PC-3 (cell line): Measurements from ENCODE around the gene MAP1LC3B. TPM values are rescaled to one million over a fixed set of nuclear protein-coding genes. Genes with fewer than 3 reads are reported as not detected.

ENCODE experiments used
- ATAC-seq: fragments of 200-7000 bp; cut with Tn5 transposase; 2 replicates; pipeline ENCODE4 v1.9.1; 2020; ENCODE audit warnings: mild to moderate bottlenecking, moderate library complexity
- BruUV-seq: library from RNA; stranded (reverse); fragments of 400-500 nt; replicated peaks from 2 replicates; lab custom pipeline; 2021; lab: Mats Ljungman, UMichigan
- CTCF ChIA-PET: fragments of 300-600 bp; sonication (Branson Sonifier 250); formaldehyde crosslinking; loops from one replicate; lab custom pipeline; 2022; ENCODE audit warnings: antibody characterized with exemption; lab: Charles Lee
- POLR2A ChIA-PET: fragments of 300-600 bp; sonication (Branson Sonifier 250); formaldehyde crosslinking; loops from one replicate; lab custom pipeline; 2022; ENCODE audit warnings: antibody characterized with exemption; ENCODE audit not compliant: unreplicated experiment; lab: Charles Lee
- DNase-seq: peaks from one replicate; pipeline ENCODE4 v3.0.0-alpha.2; 2015
- H2AFZ ChIP-seq: fragments of 300-600 bp; sonication (generic); 2 replicates; pipeline ENCODE4 v1.6.0; 2016; ENCODE audit warnings: antibody characterized with exemption, low read length
- H3F3A ChIP-seq: fragments of 300-600 bp; sonication (generic); one replicate; pipeline ENCODE4 v1.6.0; 2017; ENCODE audit warnings: antibody characterized with exemption, low read length, control low read depth, mild to moderate bottlenecking; ENCODE audit not compliant: unreplicated experiment
- H3K27ac ChIP-seq: fragments of 300-600 bp; sonication (generic); 2 replicates; pipeline ENCODE4 v1.5.1; 2016; ENCODE audit warnings: mild to moderate bottlenecking, low read length
- H3K27me3 ChIP-seq: fragments of 300-600 bp; sonication (generic); 2 replicates; pipeline ENCODE4 v1.6.1; 2016; ENCODE audit warnings: low read length, mixed read lengths
- H3K36me3 ChIP-seq: fragments of 300-600 bp; sonication (generic); 2 replicates; pipeline ENCODE4 v1.6.1; 2016; ENCODE audit warnings: low read depth, mixed run types, low read length, mixed read lengths
- H3K4me1 ChIP-seq: fragments of 300-600 bp; sonication (generic); 2 replicates; pipeline ENCODE4 v1.5.1; 2016; ENCODE audit warnings: low read length; ENCODE audit not compliant: insufficient read depth
- H3K4me2 ChIP-seq: fragments of 300-600 bp; sonication (generic); 2 replicates; pipeline ENCODE4 v1.6.0; 2016; ENCODE audit warnings: low read length
- H3K4me3 ChIP-seq: fragments of 300-600 bp; sonication (generic); 2 replicates; pipeline ENCODE4 v1.5.1; 2016; ENCODE audit warnings: mild to moderate bottlenecking, low read length, mixed read lengths
- H3K79me2 ChIP-seq: fragments of 300-600 bp; sonication (generic); 2 replicates; pipeline ENCODE4 v1.6.1; 2017; ENCODE audit warnings: low read length, mixed read lengths
- H3K9ac ChIP-seq: fragments of 300-600 bp; sonication (generic); 2 replicates; pipeline ENCODE4 v1.6.0; 2016; ENCODE audit warnings: mild to moderate bottlenecking, low read length
- H3K9me2 ChIP-seq: fragments of 300-600 bp; sonication (generic); replicated peaks from 2 replicates; pipeline ENCODE4 v1.6.1; 2016; ENCODE audit warnings: mixed run types, low read length, mixed read lengths
- H3K9me3 ChIP-seq: fragments of 300-600 bp; sonication (generic); 2 replicates; pipeline ENCODE4 v1.6.1; 2016; ENCODE audit warnings: low read length, mixed read lengths
- H4K20me1 ChIP-seq: fragments of 300-600 bp; sonication (generic); 2 replicates; pipeline ENCODE4 v1.6.1; 2016; ENCODE audit warnings: low read length, mixed read lengths
- EZH2 ChIP-seq: fragments of 300-600 bp; sonication (generic); IDR thresholded peaks from one replicate; pipeline ENCODE4 v1.6.1; 2017; ENCODE audit warnings: antibody characterized with exemption, mild to moderate bottlenecking, low read length; ENCODE audit not compliant: unreplicated experiment
- EZH2phosphoT487 ChIP-seq: fragments of 300-600 bp; sonication (generic); IDR thresholded peaks from 2 replicates; pipeline ENCODE4 v1.6.1; 2018; ENCODE audit warnings: mild to moderate bottlenecking, antibody characterized with exemption, low read length, borderline replicate concordance
- intact Hi-C: fragments of 100-400 bp; cut with micrococcal nuclease; formaldehyde crosslinking; loops from 2 replicates; pipeline ENCODE4 v1.9.0; 2023
- total RNA-seq: library from RNA; depleted of rRNA; stranded (reverse); fragments of >200 nt; gene quantifications from 2 replicates; pipeline ENCODE4 v1.2.3, GENCODE V29; 2014
- TF ChIP-seq, protein P1 (sequence below): fragments of 300-600 bp; sonication (generic); conservative IDR thresholded peaks from 2 replicates; pipeline ENCODE4 v1.5.1; 2017; ENCODE audit warnings: antibody characterized with exemption, low read depth, mild to moderate bottlenecking, low read length

MAP1LC3B gene
- total RNA-seq, 1 experiment from 2014 or later = 11.9 TPM

DNA sequence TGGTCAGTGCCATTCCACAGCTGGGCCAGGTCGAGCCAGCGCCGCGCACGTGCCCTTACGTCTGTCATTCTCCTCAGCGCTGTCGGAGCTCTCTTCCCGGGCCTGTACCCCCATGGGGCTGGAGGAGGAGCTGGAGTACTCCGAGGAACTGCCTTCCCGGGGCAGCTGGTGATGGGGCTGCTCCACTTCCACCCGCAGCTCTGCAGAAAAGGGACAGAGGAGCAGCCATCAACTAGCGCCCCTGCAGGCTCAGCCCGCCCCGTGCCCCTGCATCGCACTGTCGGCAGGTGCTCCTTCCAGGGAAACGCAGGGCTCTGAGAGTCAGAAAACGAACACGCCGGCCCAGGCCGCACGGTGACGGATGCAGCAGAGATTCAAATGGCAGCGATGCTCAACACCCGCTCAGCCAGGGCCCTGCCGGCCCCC lies 20.9 kb downstream of the MAP1LC3B start:
- ChIA-PET CTCF (no interaction called here), POLR2A (interaction anchor here (0.6 kb wide), 1 partner anchor 195 kb away, joined by 3 read pairs; no protein-coding TSS in a partner anchor)
- intact Hi-C loops = loop anchor here (10.0 kb wide), 1 partner anchor 52 kb away; no protein-coding TSS in a partner anchor
- Histone ChIP-seq H3K9me3 (no peaks in the 10 kb centered on the region), H3K4me1 (no peaks in the 10 kb centered on the region), H3K9me2 (no peaks in the 10 kb centered on the region), H4K20me1 (no peaks in the 10 kb centered on the region), H3K79me2 (no peaks in the 10 kb centered on the region), H2AFZ (no peak overlapping the region), H3K9ac (no peak overlapping the region), H3K36me3 (no peaks in the 10 kb centered on the region), H3K4me3 (no peak overlapping the region), H3K27me3 (no peaks in the 10 kb centered on the region), H3F3A (no peaks in the 10 kb centered on the region), H3K27ac (no peak overlapping the region), H3K4me2 (no peak overlapping the region)
- BruUV-seq = no TSS peak
- TF ChIP-seq, protein P1, sequence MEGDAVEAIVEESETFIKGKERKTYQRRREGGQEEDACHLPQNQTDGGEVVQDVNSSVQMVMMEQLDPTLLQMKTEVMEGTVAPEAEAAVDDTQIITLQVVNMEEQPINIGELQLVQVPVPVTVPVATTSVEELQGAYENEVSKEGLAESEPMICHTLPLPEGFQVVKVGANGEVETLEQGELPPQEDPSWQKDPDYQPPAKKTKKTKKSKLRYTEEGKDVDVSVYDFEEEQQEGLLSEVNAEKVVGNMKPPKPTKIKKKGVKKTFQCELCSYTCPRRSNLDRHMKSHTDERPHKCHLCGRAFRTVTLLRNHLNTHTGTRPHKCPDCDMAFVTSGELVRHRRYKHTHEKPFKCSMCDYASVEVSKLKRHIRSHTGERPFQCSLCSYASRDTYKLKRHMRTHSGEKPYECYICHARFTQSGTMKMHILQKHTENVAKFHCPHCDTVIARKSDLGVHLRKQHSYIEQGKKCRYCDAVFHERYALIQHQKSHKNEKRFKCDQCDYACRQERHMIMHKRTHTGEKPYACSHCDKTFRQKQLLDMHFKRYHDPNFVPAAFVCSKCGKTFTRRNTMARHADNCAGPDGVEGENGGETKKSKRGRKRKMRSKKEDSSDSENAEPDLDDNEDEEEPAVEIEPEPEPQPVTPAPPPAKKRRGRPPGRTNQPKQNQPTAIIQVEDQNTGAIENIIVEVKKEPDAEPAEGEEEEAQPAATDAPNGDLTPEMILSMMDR = no peak
- TF ChIP-seq EZH2 (no peak), EZH2phosphoT487 (no peak)
- no peak for ATAC-seq
- no peak for DNase-seq

DNA sequence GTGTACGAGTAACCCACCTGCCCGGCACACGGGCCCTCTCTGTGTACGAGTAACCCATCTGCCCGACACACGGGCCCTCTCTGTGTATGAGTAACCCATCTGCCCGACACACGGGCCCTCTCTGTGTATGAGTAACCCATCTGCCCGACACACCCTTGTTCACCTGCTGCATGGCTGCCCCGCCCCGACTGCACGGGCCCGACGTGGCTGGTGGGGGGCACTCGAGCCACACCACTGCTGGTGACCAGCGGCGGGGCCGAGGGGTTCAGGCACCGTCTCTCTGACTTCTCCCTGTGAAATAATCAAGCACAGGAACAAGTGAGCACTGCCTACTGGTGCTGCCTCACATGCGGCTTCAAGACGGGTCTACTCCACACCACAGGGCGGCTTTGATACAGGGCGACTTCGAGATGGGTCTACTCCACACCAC lies 22.1 kb downstream of the MAP1LC3B start:
- DNase-seq (peak; percentile 6), ATAC-seq (no peak)
- H2AFZ ChIP-seq = no peak overlapping the region
- no peaks in the 10 kb centered on the region for H3K27me3 ChIP-seq
- POLR2A ChIA-PET = no interaction called here
- H3K4me2 ChIP-seq = no peak overlapping the region
- no peaks in the 10 kb centered on the region for H4K20me1 ChIP-seq
- no peak overlapping the region for H3K9ac ChIP-seq
- no peak overlapping the region for H3K27ac ChIP-seq
- H3K79me2 ChIP-seq = no peaks in the 10 kb centered on the region
- TF ChIP-seq EZH2 (no peak), EZH2phosphoT487 (no peak)
- TF ChIP-seq, protein P1 = no peak
- H3K9me2 ChIP-seq = no peaks in the 10 kb centered on the region
- CTCF ChIA-PET = no interaction called here
- no peaks in the 10 kb centered on the region for H3K9me3 ChIP-seq
- no peaks in the 10 kb centered on the region for H3K4me1 ChIP-seq
- H3K4me3 ChIP-seq = no peak overlapping the region
- no TSS peak for BruUV-seq
- intact Hi-C loops = loop anchor here (10.0 kb wide), 1 partner anchor 51 kb away; no protein-coding TSS in a partner anchor
- no peaks in the 10 kb centered on the region for H3K36me3 ChIP-seq
- no peaks in the 10 kb centered on the region for H3F3A ChIP-seq

DNA sequence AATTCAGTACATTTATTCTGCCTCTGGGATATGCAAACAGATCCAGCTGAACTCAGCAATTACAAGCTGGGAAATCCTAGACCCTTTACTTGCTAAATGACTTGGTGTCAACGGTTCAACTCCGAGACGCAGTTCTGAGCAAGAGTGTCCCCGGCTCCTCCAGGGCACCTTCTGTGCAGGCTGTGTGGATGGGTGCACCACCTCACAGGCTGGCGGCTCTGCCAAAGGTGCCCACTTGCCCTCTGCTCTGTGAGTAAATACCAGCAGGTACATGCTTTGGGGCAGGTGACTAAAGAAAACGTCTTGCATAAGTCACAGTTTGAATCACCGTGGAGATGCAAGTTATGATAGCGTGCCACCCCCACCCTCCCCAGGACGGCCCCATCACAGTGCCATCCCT lies 23.3 kb downstream of the MAP1LC3B start:
- DNase-seq (no peak), ATAC-seq (no peak)
- ChIA-PET CTCF (no interaction called here), POLR2A (no interaction called here)
- TF ChIP-seq EZH2phosphoT487 = no peak
- TF ChIP-seq, protein P1 = no peak
- no peak for TF ChIP-seq EZH2
- no peaks in the 10 kb centered on the region for H3K9me3 ChIP-seq
- H3K9me2 ChIP-seq = no peaks in the 10 kb centered on the region
- H3K79me2 ChIP-seq = no peaks in the 10 kb centered on the region
- intact Hi-C loops = loop anchor here (5.0 to 10.0 kb wide), 3 partner anchors 49 to 222 kb away; partner anchors contain the start of gene ZCCHC14
- no peaks in the 10 kb centered on the region for H3F3A ChIP-seq
- H3K4me2 ChIP-seq = no peak overlapping the region
- no peak overlapping the region for H3K9ac ChIP-seq
- no peak overlapping the region for H2AFZ ChIP-seq
- H3K36me3 ChIP-seq = no peaks in the 10 kb centered on the region
- H3K27ac ChIP-seq = no peak overlapping the region
- H3K27me3 ChIP-seq = no peaks in the 10 kb centered on the region
- no peaks in the 10 kb centered on the region for H4K20me1 ChIP-seq
- no peak overlapping the region for H3K4me3 ChIP-seq
- H3K4me1 ChIP-seq = no peaks in the 10 kb centered on the region
- no TSS peak for BruUV-seq
